GM12878 (cell line): ENCODE results near the gene TCERG1L. TPM values are rescaled to one million over a fixed set of nuclear protein-coding genes. Genes with fewer than 3 reads are reported as not detected.

Source experiments
- ATAC-seq: fragments of 200-7000 bp; cut with Tn5 transposase; 3 replicates; pipeline ENCODE4 v1.9.1; 2020; ENCODE audit warnings: mild to moderate bottlenecking, moderate library complexity
- BruUV-seq: library from RNA; stranded (reverse); fragments of 400-500 nt; replicated peaks from 2 replicates; lab custom pipeline; 2021; lab: Mats Ljungman, UMichigan
- CTCF ChIA-PET: fragments of 300-600 bp; sonication (Branson Sonifier 250); formaldehyde crosslinking; extraction: SDS; loops from one replicate; lab custom pipeline; 2021; ENCODE audit warnings: inconsistent platforms; lab: Yijun Ruan, JAX
- POLR2A ChIA-PET: fragments of 350-600 bp; formaldehyde crosslinking; extraction: SDS; loops from one replicate; lab custom pipeline; 2021; ENCODE audit warnings: inconsistent platforms; lab: Charles Lee
- RAD21 ChIA-PET: fragments of 300-600 bp; sonication (Branson Sonifier 250); formaldehyde crosslinking; loops from one replicate; lab custom pipeline; 2023; ENCODE audit warnings: antibody characterized with exemption; ENCODE audit not compliant: unreplicated experiment; lab: Charles Lee
- SMC1A ChIA-PET: fragments of 300-600 bp; sonication (Branson Sonifier 250); formaldehyde crosslinking; loops from one replicate; lab custom pipeline; 2023; ENCODE audit not compliant: unreplicated experiment, uncharacterized antibody; lab: Charles Lee
- DNase-seq: peaks from one replicate; pipeline ENCODE4 v3.0.0-alpha.2; 2011; ENCODE audit warnings: low read depth, low spot score
- FAIRE-seq: peaks from 3 replicates; lab custom pipeline; 2011; peaks lifted over from hg19 to GRCh38; lab: Jason Lieb, UNC
- H2AFZ ChIP-seq: 2 replicates; pipeline ENCODE4 v1.6.0; 2011; ENCODE audit warnings: low read depth, low read length, control low read depth; ENCODE audit not compliant: control insufficient read depth
- H3K27ac ChIP-seq: 2 replicates; pipeline ENCODE4 v1.5.1; 2011; ENCODE audit warnings: control low read depth; ENCODE audit not compliant: control insufficient read depth, insufficient read depth
- H3K27me3 ChIP-seq, 2 experiments: replicated peaks in 1 of 2; 2 replicates each; pipeline versions ENCODE4 v1.6.0 to v1.6.1; 2011; ENCODE audit warnings: low read length in 1 of 2; ENCODE audit not compliant: control insufficient read depth in 2 of 2, insufficient read depth in 2 of 2
- H3K36me3 ChIP-seq, 2 experiments: 2 replicates each; pipeline ENCODE4 v1.5.1; 2011; ENCODE audit warnings: low read length in 1 of 2; ENCODE audit not compliant: control insufficient read depth in 2 of 2, insufficient read depth in 2 of 2
- H3K4me1 ChIP-seq: 2 replicates; pipeline ENCODE4 v1.6.1; 2011; ENCODE audit warnings: mild to moderate bottlenecking, low read length, moderate library complexity, mixed read lengths; ENCODE audit not compliant: control insufficient read depth, insufficient read depth
- H3K4me2 ChIP-seq: 2 replicates; pipeline ENCODE4 v1.6.0; 2011; ENCODE audit warnings: control low read depth; ENCODE audit not compliant: control insufficient read depth, insufficient read depth
- H3K4me3 ChIP-seq: fragments of 200-600 bp; sonication (generic); 2 replicates; pipeline ENCODE4 v1.5.1; 2016
- H3K79me2 ChIP-seq: 2 replicates; pipeline ENCODE4 v1.6.0; 2011; ENCODE audit warnings: low read length; ENCODE audit not compliant: control insufficient read depth, insufficient read depth
- H3K9ac ChIP-seq: 2 replicates; pipeline ENCODE4 v1.8.0; 2011; ENCODE audit warnings: low read length, control low read depth, mixed read lengths; ENCODE audit not compliant: control insufficient read depth, insufficient read depth
- H3K9me3 ChIP-seq: replicated peaks from 3 replicates; pipeline ENCODE4 v1.5.1; 2011; ENCODE audit warnings: mild to moderate bottlenecking, low read length; ENCODE audit not compliant: control insufficient read depth, insufficient read depth
- H4K20me1 ChIP-seq: 2 replicates; pipeline ENCODE4 v1.6.0; 2011; ENCODE audit not compliant: control insufficient read depth, insufficient read depth
- NR2C1 ChIP-seq: fragments of 450-650 bp; IDR thresholded peaks from 2 replicates; pipeline ENCODE4 v1.6.1; 2017; ENCODE audit warnings: antibody characterized with exemption, mild to moderate bottlenecking, moderate library complexity
- POLR2AphosphoS2 ChIP-seq: IDR thresholded peaks from 2 replicates; pipeline ENCODE4 v1.6.1; 2011; ENCODE audit warnings: low read depth, mild to moderate bottlenecking, low read length, improper control_type of control experiment, moderate library complexity
- SIN3A ChIP-seq: IDR thresholded peaks from 2 replicates; pipeline ENCODE4 v1.6.1; 2012; ENCODE audit warnings: low read depth, low read length, improper control_type of control experiment
- SIX5 ChIP-seq: IDR thresholded peaks from 2 replicates; pipeline ENCODE4 v1.6.1; 2011; ENCODE audit warnings: mild to moderate bottlenecking, low read depth, low read length, moderate library complexity; ENCODE audit not compliant: severe bottlenecking
- TCF3 ChIP-seq: IDR thresholded peaks from 2 replicates; pipeline ENCODE4 v1.6.1; 2012; ENCODE audit warnings: low read depth, mild to moderate bottlenecking, low read length, borderline replicate concordance; ENCODE audit not compliant: insufficient read depth
- ZNF207 ChIP-seq: fragments of 450-650 bp; IDR thresholded peaks from 2 replicates; pipeline ENCODE4 v1.6.1; 2014; ENCODE audit warnings: antibody characterized with exemption, mild to moderate bottlenecking, borderline replicate concordance
- WGBS: methylation state at CpG from one replicate; pipeline ENCODE4 v1.1.6; 2016; ENCODE audit warnings: low lambda C conversion rate; ENCODE audit not compliant: insufficient replicate concordance, insufficient coverage; ENCODE audit errors: missing lambda C conversion rate; 5-methylcytosine and 5-hydroxymethylcytosine counted together
- in situ Hi-C: fragments of 300-500 bp; cut with MboI; formaldehyde crosslinking; loops from 9 replicates; pipeline ENCODE4 v1.14.3; 2018; ENCODE audit warnings: mixed read lengths
- intact Hi-C: fragments of 100-400 bp; cut with micrococcal nuclease; formaldehyde crosslinking; loops from one replicate; pipeline ENCODE4 v1.14.2; 2022; ENCODE audit not compliant: unreplicated experiment
- polyA plus RNA-seq, 11 experiments: library from polyadenylated mRNA; depleted of rRNA in 4 of 11; unstranded in 6 of 11; stranded (reverse) in 5 of 11; fragments of >200 nt; fragmentation: Nextera tagmentation in 4 of 11; fragmentation: Illumina TruSeq in 1 of 11; extraction: Ambion mirVana in 4 of 11; extraction: Trizol in 1 of 11; gene quantifications; 1 replicate in 1 of 11; 2 replicates in 10 of 11; pipeline versions ENCODE4 v1.2.1 to v1.2.3, GENCODE V29; 2011 to 2016; ENCODE audit warnings: inconsistent platforms in 2 of 11, missing spikeins in 2 of 11, low read depth in 1 of 11
- total RNA-seq, 4 experiments: library from RNA; depleted of rRNA in 3 of 4; stranded (reverse); fragments of >200 nt in 3 of 4; fragmentation: Illumina TruSeq in 1 of 4; extraction: Trizol in 1 of 4; gene quantifications; 2 replicates each; pipeline versions ENCODE4 v1.2.1 to v1.2.3, GENCODE V29; 2013 to 2021
- TF ChIP-seq, protein P1 (sequence below): fragments of 450-650 bp; IDR thresholded peaks from 2 replicates; pipeline ENCODE4 v1.6.1; 2017; ENCODE audit warnings: low read depth, mild to moderate bottlenecking, moderate library complexity

The TCERG1L gene
- total and polyA plus RNA-seq, 10 of the 15 experiments (the other 5 are each of a cell fraction or from before 2014, with no cell fraction given): not detected

DNA sequence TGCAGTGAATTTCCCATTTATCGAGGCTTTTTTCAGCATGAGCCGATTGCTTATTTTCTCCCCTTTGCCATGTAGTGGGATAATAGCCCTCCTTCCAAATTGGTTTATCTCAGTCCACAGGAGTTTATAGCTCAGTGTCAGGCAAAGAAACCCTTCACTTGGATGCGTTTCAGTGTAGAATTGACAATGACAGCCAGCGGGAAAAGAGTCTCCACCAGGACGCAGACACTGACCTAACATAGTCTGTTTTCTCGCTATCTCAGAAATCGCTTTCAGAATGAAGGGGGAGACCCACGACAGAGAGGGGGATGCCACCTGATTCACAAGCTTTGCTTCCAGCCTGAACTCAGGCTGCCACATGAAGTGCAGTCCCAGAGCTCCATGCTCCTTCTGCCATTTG lies 43.5 kb upstream of the TCERG1L start:
- ChIA-PET CTCF (interaction anchor here (0.9 kb wide), 1 partner anchor 520 kb away, joined by 3 read pairs; no protein-coding TSS in a partner anchor), SMC1A (no interaction called here), RAD21 (no interaction called here), POLR2A (no interaction called here)
- Histone ChIP-seq H2AFZ (no peak overlapping the region), H3K79me2 (no peaks in the 10 kb centered on the region), H3K27me3 (no peaks in the 10 kb centered on the region), H4K20me1 (no peaks in the 10 kb centered on the region), H3K9me3 (no peaks in the 10 kb centered on the region), H3K4me1 (no peaks in the 10 kb centered on the region), H3K9ac (no peak overlapping the region), H3K27ac (no peak overlapping the region), H3K4me3 (no peak overlapping the region), H3K4me2 (no peak overlapping the region), H3K36me3 (no peaks in the 10 kb centered on the region)
- WGBS: 15% methylated on average over 6 of the region's 8 CpGs
- no TSS peak for BruUV-seq
- DNase-seq: no peak
- FAIRE-seq: no peak
- ATAC-seq: no peak
- in situ Hi-C loops (no loop called here), intact Hi-C loops (no loop called here)
- TF ChIP-seq ZNF207 (no peak), SIN3A (no peak), POLR2AphosphoS2 (no peak), SIX5 (no peak), NR2C1 (no peak), TCF3 (no peak)
- TF ChIP-seq, protein P1, sequence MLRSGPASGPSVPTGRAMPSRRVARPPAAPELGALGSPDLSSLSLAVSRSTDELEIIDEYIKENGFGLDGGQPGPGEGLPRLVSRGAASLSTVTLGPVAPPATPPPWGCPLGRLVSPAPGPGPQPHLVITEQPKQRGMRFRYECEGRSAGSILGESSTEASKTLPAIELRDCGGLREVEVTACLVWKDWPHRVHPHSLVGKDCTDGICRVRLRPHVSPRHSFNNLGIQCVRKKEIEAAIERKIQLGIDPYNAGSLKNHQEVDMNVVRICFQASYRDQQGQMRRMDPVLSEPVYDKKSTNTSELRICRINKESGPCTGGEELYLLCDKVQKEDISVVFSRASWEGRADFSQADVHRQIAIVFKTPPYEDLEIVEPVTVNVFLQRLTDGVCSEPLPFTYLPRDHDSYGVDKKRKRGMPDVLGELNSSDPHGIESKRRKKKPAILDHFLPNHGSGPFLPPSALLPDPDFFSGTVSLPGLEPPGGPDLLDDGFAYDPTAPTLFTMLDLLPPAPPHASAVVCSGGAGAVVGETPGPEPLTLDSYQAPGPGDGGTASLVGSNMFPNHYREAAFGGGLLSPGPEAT: no peak
